ENCODE measurements around the gene C1QTNF3.

C1QTNF3 gene

DNA sequence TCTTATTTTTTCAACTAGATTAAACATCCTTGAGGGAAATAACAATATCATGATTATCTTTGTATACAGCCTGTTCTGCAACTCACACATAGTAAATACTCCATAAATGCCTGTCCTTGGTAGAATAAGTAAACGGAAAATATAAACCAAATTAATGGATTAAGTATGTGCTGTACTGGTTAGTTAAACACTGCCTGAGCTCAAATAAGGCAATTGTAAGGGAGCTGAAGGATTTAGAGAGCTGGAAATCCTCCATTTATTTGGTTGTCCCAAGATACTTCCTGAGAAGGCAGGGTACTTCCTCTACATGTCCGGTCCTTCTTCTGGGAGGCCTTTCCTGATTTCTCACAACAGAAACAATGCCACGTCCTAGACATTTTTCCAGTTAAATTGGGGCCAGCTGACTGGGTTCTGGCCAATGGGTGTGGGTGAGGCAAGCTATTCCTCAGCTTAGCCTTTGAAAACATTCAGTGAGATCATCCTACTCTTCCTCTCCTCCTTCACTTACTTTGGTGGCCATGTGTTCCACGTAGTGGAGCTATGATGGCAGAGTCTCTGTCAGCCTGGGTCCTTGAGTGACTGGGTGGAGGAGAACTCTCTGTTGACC is 8.5 kb upstream of the C1QTNF3 start:
- Histone ChIP-seq H3K4me1 (ENCODE audit: control insufficient read depth, insufficient read depth, low read length) (0 out of 2 replicates have a peak, but pooled peaks cover 4% of the 10 kb centered on the region), H3K4me3 (ENCODE audit: low read depth, low read length) (no peak overlapping the region)

DNA sequence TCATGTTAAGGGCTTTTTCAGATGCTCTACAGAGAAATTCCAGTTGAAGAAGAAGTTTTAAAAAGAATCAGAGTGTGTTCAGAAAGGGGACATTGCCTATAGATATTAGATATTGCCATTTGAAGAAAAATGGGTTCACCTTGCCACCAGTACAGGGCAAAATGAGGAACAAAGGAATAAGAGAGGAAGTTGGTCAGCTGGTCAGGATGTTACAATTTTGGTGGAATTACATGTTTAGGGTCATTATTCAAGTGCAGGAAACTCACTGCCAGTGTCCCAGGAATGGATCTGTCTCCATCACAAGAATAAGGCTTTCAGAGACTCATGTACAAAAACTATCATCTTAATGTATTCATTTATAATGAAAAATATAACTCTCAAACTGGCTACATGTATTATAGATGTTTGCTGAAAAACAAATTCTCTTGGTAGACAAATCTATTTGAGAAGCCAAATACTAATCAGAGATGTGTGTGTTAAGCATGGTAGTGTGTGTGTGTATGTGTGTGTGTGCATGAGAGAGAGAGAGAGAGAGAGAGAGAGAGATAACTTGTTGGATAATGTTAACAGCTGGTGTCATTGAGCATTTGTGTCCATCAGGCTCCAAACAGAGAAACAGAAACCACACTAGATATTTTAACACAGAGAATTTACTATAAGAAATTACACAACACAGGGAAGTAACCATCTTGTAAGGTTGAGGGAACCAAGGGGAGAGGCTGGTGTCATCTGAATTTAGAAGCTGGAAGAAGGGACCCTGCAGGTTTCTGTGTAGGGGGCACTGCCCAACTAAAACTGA is 5.0 kb upstream of the C1QTNF3 start:
- H3K9ac ChIP-seq (ENCODE audit: low read depth, low read length): no peak overlapping the region
- H3K9me3 ChIP-seq (ENCODE audit: control insufficient read depth, insufficient read depth, low read length): no peaks in the 10 kb centered on the region
- H3K4me3 ChIP-seq (ENCODE audit: low read depth, low read length): no peak overlapping the region
- H3K36me3 ChIP-seq (ENCODE audit: control insufficient read depth, insufficient read depth, low read length): no peaks in the 10 kb centered on the region
- H3K4me1 ChIP-seq (ENCODE audit: control insufficient read depth, insufficient read depth, low read length): 0 out of 2 replicates have a peak, but pooled peaks cover 4% of the 10 kb centered on the region
- H3K27ac ChIP-seq (ENCODE audit: low read depth, low read length): no peak overlapping the region
- no peaks in the 10 kb centered on the region for H3K27me3 ChIP-seq (ENCODE audit: control insufficient read depth, insufficient read depth, low read length)

More for the DNA sequence above, 8.5 kb upstream of the C1QTNF3 start:
- Histone ChIP-seq H3K9me3 (ENCODE audit: control insufficient read depth, insufficient read depth, low read length) (no peaks in the 10 kb centered on the region), H3K27ac (ENCODE audit: low read depth, low read length) (no peak overlapping the region), H3K9ac (ENCODE audit: low read depth, low read length) (no peak overlapping the region), H3K36me3 (ENCODE audit: control insufficient read depth, insufficient read depth, low read length) (no peaks in the 10 kb centered on the region), H3K27me3 (ENCODE audit: control insufficient read depth, insufficient read depth, low read length) (no peaks in the 10 kb centered on the region)

DNA sequence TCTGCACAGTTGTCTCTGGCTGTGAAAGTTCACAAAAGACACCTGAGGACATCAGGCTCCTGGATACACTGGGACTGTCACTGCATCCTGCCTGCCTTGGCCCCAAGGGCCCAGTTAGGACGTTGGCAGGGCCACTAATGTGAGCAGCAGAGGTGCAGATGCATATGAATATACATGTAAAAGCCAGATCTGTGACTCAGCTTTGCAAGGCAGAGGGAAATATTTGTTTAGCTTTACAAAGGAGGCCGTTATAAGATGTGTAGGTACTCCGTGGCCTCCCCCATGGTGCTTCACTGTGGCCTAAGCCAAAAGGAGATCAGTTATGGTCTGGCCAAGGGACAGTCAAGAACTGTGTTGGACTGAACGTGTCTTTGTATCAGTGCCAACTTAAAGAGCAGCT is 4.1 kb upstream of the C1QTNF3 start:
- no peaks in the 10 kb centered on the region for H3K9me3 ChIP-seq (ENCODE audit: control insufficient read depth, insufficient read depth, low read length)
- no peak overlapping the region for H3K9ac ChIP-seq (ENCODE audit: low read depth, low read length)
- H3K4me3 ChIP-seq (ENCODE audit: low read depth, low read length): no peak overlapping the region
- H3K36me3 ChIP-seq (ENCODE audit: control insufficient read depth, insufficient read depth, low read length): no peaks in the 10 kb centered on the region
- H3K27me3 ChIP-seq (ENCODE audit: control insufficient read depth, insufficient read depth, low read length): no peaks in the 10 kb centered on the region
- 0 out of 2 replicates have a peak, but pooled peaks cover 4% of the 10 kb centered on the region for H3K4me1 ChIP-seq (ENCODE audit: control insufficient read depth, insufficient read depth, low read length)
- no peak overlapping the region for H3K27ac ChIP-seq (ENCODE audit: low read depth, low read length)

DNA sequence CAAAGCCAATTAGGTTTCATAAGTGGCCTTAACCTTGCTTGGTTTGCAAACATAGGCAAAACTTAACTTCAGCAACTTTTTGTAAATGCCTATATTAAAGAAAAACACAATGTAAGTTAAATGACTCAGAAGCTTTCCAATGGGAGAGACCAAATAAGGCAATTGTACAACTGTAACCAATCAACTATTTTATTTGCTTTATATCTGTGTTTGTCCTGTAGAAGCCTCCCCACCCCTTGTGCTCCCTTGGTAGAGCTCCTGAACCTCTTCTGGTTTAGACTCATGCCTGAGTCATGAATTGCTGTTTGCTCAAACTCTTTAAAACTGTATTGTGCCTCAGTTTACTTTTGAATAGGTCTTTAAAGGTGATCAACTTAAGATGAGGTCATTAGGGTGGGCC is 3.0 kb upstream of the C1QTNF3 start:
- Histone ChIP-seq H3K27me3 (ENCODE audit: control insufficient read depth, insufficient read depth, low read length) (no peaks in the 10 kb centered on the region), H3K9ac (ENCODE audit: low read depth, low read length) (no peak overlapping the region), H3K36me3 (ENCODE audit: control insufficient read depth, insufficient read depth, low read length) (no peaks in the 10 kb centered on the region), H3K9me3 (ENCODE audit: control insufficient read depth, insufficient read depth, low read length) (no peaks in the 10 kb centered on the region), H3K4me1 (ENCODE audit: control insufficient read depth, insufficient read depth, low read length) (0 out of 2 replicates have a peak, but pooled peaks cover 4% of the 10 kb centered on the region), H3K27ac (ENCODE audit: low read depth, low read length) (no peak overlapping the region), H3K4me3 (ENCODE audit: low read depth, low read length) (no peak overlapping the region)

DNA sequence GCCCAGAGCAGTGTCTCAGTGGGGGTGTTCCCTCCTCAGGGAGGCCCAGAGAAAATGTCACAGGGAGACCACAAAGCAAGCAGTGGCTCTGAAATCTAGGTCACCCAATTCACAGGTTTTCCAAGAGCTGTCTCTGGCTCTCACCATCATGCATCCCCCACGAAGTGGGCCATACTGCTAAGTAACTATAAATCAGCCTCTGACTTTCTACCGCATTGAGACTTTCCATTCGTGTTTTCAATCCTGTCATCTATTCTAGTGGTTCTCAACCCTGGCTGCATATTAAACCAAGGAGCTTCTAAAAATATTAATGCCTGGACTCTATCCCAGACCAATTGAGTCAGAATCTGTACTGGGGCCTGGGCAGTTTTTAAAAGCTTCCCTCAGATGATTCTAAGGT is 2.0 kb upstream of the C1QTNF3 start:
- no peak overlapping the region for H3K27ac ChIP-seq (ENCODE audit: low read depth, low read length)
- H3K27me3 ChIP-seq (ENCODE audit: control insufficient read depth, insufficient read depth, low read length): no peaks in the 10 kb centered on the region
- H3K36me3 ChIP-seq (ENCODE audit: control insufficient read depth, insufficient read depth, low read length): no peaks in the 10 kb centered on the region
- H3K9ac ChIP-seq (ENCODE audit: low read depth, low read length): no peak overlapping the region
- H3K4me3 ChIP-seq (ENCODE audit: low read depth, low read length): no peak overlapping the region
- 0 out of 2 replicates have a peak, but pooled peaks cover 4% of the 10 kb centered on the region for H3K4me1 ChIP-seq (ENCODE audit: control insufficient read depth, insufficient read depth, low read length)
- H3K9me3 ChIP-seq (ENCODE audit: control insufficient read depth, insufficient read depth, low read length): no peaks in the 10 kb centered on the region

DNA sequence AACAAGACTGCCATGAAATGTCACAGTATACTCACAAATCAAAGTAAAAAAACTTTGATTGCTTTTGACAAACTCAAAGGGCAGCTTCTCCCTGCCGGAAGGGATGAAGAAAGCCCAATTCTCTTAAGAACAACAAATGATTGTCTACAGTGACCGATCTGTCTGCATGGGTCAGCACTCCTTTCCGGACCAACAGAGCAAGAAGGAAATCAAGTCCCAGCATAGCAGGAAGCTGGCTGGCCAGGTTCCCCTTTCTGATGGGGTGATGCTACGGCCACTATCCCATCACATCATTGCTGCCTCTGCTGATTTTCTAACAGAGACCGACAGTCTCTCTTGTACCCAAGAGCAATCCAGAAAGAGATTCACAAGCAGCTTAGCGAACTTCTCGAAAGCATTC is 692 bp downstream of the C1QTNF3 start:
- H3K4me3 ChIP-seq (ENCODE audit: low read depth, low read length): no peak overlapping the region
- no peaks in the 10 kb centered on the region for H3K27me3 ChIP-seq (ENCODE audit: control insufficient read depth, insufficient read depth, low read length)
- no peak overlapping the region for H3K9ac ChIP-seq (ENCODE audit: low read depth, low read length)
- H3K27ac ChIP-seq (ENCODE audit: low read depth, low read length): no peak overlapping the region
- peaks cover 13% of the 10 kb centered on the region; the same call in 1 of the 2 replicates for H3K4me1 ChIP-seq (ENCODE audit: control insufficient read depth, insufficient read depth, low read length)
- H3K9me3 ChIP-seq (ENCODE audit: control insufficient read depth, insufficient read depth, low read length): no peaks in the 10 kb centered on the region
- no peaks in the 10 kb centered on the region for H3K36me3 ChIP-seq (ENCODE audit: control insufficient read depth, insufficient read depth, low read length)

DNA sequence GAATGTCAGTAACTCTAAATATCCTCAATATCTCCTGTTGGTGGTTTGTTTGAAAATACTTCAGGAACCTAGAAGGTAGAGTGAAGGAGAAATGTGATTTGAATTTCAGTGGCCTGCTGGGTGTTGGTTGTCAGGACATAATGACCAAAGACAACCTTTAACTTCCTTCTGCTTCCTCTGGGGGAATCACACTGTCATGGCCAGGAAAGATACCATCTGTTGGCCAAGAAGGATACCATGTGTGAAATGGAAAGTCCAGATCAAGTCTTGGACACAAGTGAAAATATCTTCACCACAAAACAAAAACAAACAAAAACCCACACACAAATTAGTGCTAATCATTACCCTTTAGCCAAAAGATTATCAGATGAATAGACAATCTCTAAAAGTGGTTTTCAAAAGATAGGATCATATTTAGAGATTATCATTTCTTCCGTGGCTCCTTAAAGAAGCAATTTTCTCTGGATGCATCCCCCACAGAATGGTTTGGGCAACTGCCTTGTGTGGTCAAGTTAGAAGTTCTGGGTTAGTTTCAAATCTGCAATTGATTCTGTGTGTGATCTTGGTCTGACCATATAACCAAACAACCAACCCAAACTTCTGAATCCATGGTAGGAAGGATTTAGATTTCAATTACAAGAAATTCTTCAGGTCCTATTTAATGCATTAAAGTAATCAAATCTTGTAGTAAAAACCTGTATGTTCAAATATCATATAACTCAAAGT is 1.6 kb downstream of the C1QTNF3 start:
- H3K4me3 ChIP-seq (ENCODE audit: low read depth, low read length): no peak overlapping the region
- no peaks in the 10 kb centered on the region for H3K27me3 ChIP-seq (ENCODE audit: control insufficient read depth, insufficient read depth, low read length)
- H3K27ac ChIP-seq (ENCODE audit: low read depth, low read length): no peak overlapping the region
- H3K4me1 ChIP-seq (ENCODE audit: control insufficient read depth, insufficient read depth, low read length): peaks cover 10% of the 10 kb centered on the region; the same call in 1 of the 2 replicates
- H3K36me3 ChIP-seq (ENCODE audit: control insufficient read depth, insufficient read depth, low read length): no peaks in the 10 kb centered on the region
- H3K9ac ChIP-seq (ENCODE audit: low read depth, low read length): no peak overlapping the region
- no peaks in the 10 kb centered on the region for H3K9me3 ChIP-seq (ENCODE audit: control insufficient read depth, insufficient read depth, low read length)

DNA sequence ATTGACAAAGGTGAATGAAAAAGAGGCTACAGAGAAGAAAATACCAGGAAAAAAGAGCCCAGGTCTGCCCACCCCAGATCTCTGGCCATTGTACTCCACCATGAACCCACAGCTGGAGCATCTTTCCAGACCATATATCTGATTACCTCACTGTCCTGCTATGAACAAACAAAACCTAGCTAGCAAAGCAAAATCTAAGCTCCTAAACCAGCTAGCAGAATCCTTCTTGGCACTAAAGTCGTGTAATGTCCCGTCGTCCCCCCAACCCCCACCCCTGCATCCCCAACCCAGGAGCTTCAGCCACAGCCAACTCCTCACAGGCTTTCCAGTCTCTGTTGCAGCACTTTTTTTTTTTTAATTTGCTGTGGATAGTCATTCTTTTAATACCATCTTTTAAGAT is 2.5 kb downstream of the C1QTNF3 start:
- Histone ChIP-seq H3K36me3 (ENCODE audit: control insufficient read depth, insufficient read depth, low read length) (no peaks in the 10 kb centered on the region), H3K4me3 (ENCODE audit: low read depth, low read length) (no peak overlapping the region), H3K9ac (ENCODE audit: low read depth, low read length) (no peak overlapping the region), H3K4me1 (ENCODE audit: control insufficient read depth, insufficient read depth, low read length) (peaks cover 10% of the 10 kb centered on the region; the same call in 1 of the 2 replicates), H3K27me3 (ENCODE audit: control insufficient read depth, insufficient read depth, low read length) (no peaks in the 10 kb centered on the region), H3K27ac (ENCODE audit: low read depth, low read length) (no peak overlapping the region), H3K9me3 (ENCODE audit: control insufficient read depth, insufficient read depth, low read length) (no peaks in the 10 kb centered on the region)

DNA sequence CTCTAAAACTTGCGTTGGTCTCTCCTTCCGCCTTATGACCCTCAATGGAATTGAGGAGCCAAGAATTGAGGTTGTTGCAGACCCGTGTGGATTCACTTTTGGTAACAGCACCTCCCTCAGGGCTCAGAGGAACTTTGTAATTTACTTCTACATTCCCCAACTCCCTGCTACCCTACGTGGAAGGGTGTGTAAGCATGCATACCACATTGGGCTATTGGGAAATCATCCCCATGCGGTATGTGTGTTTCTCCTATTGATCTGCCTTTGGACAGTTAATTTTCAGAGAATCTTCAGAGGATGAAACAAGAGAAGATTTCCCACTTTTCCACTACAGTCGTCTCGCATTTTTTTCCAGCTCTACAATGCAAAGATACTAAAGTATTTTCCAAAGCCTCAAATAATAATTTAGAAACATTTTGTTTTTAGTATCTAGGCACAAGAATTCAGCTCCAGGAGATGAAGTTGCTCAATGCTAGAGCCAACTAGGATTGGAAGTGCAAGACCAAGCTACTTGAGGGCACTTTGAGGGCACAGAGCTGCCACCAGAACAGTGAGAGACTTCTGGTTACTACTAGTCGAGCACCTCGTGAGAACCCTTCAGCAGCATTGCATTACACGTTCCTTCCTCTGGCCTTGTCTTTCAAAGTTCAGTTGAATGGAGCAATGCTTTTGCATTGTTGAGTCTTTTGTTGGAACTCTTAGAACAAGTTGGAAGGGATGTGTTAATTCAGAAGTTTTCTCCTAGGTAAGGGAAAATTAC is 3.4 kb downstream of the C1QTNF3 start:
- H3K36me3 ChIP-seq (ENCODE audit: control insufficient read depth, insufficient read depth, low read length): no peaks in the 10 kb centered on the region
- H3K9me3 ChIP-seq (ENCODE audit: control insufficient read depth, insufficient read depth, low read length): no peaks in the 10 kb centered on the region
- no peak overlapping the region for H3K9ac ChIP-seq (ENCODE audit: low read depth, low read length)
- H3K4me1 ChIP-seq (ENCODE audit: control insufficient read depth, insufficient read depth, low read length): peaks cover 10% of the 10 kb centered on the region; the same call in 1 of the 2 replicates
- H3K4me3 ChIP-seq (ENCODE audit: low read depth, low read length): no peak overlapping the region
- H3K27ac ChIP-seq (ENCODE audit: low read depth, low read length): no peak overlapping the region
- H3K27me3 ChIP-seq (ENCODE audit: control insufficient read depth, insufficient read depth, low read length): no peaks in the 10 kb centered on the region

DNA sequence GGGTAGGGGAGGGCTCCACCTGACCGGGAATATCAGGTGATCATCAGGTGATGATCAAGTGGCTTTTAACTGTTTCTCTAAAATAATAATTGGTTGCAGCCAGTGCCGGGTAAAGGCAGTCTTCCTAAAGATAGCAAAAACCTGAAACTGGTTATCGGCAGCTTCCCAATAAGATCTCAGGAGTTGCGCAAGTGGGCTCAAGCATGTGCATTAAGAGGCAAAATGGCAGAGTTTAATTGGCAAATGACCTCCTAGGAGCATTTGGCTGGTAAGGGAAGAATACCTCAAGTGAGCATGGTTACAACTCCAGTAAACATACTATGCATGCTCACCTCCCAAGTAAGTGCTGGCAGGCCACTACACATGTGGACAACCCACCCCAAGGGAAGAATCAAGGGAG is 4.2 kb downstream of the C1QTNF3 start:
- Histone ChIP-seq H3K4me1 (ENCODE audit: control insufficient read depth, insufficient read depth, low read length) (peaks cover 10% of the 10 kb centered on the region; the same call in 1 of the 2 replicates), H3K36me3 (ENCODE audit: control insufficient read depth, insufficient read depth, low read length) (no peaks in the 10 kb centered on the region), H3K27me3 (ENCODE audit: control insufficient read depth, insufficient read depth, low read length) (no peaks in the 10 kb centered on the region), H3K9ac (ENCODE audit: low read depth, low read length) (no peak overlapping the region), H3K9me3 (ENCODE audit: control insufficient read depth, insufficient read depth, low read length) (no peaks in the 10 kb centered on the region), H3K27ac (ENCODE audit: low read depth, low read length) (no peak overlapping the region), H3K4me3 (ENCODE audit: low read depth, low read length) (no peak overlapping the region)

Data from HUES48 (cell line).